Measurements from ENCODE around the gene EIF2D.

The EIF2D gene

DNA sequence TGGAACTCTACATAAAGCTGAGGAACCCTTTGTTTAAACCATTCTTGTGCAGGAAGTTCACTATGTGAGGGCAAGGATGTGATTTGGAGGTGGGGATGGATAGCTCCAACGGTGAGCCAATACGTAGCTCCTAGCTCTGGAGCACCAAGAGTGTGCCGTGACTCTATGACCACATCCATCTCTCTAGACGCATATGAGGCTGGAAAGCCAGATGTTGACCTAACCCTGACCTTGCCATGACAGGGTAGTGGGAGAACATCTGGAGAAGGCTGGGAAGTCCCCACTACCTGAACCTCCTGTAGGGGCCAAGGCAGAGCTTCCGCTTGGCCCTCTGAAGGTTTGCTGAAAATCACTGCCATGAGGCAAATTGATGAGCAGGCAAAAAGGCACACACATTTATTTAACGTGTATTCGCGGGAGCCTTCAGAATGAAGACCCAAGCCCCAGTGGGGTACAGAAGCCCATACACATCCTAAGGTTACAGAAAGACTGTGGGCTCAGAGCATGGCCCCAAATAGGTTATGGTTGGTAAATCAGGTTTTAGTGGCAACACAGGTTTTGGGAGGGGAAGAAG is 43.4 kb downstream of the EIF2D start:
- DNase-seq: no peak

DNA sequence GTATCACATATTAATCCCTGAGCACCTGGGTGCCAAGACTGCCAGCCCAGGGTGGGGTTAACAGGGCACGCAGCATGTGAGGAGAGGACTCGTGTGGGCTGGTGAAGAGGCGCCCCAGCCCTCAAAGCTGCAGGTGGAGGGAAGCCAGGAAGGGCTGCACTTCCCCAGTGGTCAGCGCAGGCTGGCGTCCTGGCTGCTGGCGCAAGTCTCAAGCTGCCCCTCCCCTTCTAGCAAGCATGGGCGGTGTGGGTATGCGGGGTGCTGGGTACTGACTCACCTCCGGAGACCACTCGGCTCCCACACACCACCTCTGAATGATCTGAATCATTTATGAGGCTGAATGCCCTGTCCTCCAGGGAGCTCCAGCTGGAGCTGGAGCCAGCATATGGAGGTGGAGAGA is 44.0 kb downstream of the EIF2D start:
- peak; percentile 33 for DNase-seq

DNA sequence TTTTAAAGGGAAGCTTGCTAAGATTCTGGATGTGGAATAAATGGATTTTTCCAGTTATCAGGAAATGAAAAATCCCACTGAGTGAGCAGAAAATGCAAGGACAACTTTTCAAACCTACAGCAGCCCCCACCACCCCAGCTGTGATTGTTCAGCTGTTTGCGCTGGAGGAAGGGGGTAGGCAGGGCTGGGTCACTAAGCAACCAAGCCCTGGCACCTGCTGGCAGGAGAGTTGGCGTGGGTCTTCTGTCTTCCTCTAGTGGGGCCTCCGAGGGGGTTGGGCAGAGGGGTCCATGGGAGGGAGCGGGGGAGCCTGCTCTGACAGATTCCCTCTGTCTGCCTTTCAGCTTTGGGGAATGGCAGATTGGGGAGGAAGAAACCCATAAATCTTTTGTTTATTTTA is 45.3 kb downstream of the EIF2D start:
- DNase-seq: peak; percentile 90

DNA sequence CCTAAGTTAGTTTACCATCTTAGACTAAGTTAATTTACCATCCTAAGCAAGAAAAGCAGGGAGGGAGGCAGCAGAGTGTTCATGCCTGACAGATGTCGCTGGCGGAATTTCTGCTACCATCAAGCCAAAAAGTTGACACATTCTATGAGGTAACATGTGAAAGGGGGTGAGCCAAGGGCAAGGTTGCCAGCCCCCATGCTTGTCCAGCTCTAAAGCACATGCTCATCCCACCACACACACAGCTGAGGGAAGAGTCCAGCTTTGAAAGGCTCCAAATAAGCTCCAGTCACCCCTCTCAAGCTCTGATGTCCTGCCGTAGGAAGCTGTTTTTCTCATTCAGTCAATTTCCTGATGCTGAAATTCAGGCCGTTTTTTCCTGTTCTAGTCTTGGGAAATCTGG is 46.3 kb downstream of the EIF2D start:
- DNase-seq: no peak

DNA sequence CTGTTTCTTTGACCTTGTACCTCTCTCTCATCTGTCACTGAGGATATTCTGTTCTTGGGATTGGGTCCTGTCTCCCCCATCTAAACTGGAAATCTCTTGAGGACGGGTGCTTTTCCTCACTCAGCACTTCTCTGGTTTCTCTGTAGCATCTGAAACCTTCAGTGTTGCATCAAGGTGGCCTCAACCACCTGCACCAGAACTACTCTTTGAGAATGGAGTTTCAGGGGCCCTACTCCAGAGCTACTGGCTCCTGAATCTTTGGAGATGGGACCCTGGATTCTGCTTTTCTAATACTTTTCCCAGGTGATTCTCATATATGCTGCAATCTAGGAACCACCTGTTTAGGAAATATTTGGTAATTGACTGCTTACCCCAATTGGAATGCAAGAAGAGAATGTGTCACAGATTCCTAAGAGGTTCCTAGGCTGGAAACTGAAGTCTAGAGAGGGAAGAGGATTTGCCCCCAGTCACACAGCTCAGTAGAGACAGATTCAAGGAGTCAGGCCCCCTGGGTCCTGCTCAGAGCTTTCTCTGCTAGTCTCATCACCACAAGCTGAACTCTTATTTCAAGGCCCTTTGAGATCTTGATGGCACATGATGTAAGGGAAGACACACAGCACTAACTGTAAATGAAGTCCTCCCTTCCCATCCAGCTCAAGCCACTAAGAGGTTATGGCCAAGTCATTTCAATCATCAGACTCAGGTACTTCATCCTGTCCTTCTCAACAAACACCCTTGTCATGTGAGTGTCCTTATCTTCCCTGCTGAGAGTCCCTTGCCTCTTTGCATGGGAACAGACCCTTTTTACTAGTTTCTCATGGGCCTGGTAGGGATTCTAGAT is 48.7 kb downstream of the EIF2D start:
- no peak for DNase-seq

DNA sequence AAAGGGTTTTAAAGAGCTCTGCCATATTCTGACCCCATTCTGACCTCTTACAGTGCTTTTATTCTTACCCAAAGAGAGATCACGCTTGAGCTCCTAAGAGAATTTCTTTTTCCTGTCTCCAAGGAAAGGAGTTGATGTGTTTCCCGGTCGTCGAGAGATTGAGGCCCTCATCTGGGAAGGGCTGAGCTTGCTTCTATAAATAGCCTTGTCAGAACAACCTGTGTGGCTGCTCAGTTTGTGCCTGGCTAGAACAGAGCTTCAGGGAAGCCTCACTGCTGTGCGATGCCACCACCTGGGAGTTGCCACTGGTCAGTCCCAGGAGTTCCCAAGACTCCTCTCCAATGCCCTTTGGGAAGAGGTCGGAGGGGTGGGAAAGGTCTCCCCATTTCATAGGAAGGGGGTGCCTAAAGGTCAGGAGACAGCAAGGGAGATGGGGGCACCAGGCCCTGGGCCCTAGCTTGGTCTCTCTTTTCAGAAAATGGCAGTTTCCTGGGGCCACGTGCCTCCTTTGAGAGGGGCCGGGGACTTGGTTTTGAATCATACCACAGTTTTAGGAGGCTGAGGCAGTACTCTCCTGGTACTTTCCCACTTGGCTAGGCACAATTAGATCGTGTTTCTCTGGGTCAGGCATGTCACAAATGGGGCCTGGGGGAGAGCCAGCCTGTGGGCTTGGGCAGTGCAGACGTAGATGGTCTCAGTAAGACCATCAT is 52.1 kb downstream of the EIF2D start:
- DNase-seq: no peak

DNA sequence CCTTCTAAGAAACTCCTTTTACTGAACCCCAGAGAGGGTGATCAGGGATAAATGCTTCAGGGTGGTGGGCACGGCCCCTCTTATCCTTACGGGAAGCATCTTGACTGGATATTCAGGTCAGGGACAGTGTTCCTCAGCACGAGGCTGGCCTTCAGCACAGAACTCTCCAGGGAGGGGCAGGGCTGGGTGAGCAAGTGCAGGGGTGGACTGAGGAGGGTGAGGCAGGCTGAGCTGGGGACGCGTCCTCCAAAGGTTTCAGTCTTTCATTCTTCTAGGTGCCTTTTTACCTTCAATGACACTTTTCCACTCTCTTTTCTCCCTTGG is 52.6 kb downstream of the EIF2D start:
- no peak for DNase-seq

DNA sequence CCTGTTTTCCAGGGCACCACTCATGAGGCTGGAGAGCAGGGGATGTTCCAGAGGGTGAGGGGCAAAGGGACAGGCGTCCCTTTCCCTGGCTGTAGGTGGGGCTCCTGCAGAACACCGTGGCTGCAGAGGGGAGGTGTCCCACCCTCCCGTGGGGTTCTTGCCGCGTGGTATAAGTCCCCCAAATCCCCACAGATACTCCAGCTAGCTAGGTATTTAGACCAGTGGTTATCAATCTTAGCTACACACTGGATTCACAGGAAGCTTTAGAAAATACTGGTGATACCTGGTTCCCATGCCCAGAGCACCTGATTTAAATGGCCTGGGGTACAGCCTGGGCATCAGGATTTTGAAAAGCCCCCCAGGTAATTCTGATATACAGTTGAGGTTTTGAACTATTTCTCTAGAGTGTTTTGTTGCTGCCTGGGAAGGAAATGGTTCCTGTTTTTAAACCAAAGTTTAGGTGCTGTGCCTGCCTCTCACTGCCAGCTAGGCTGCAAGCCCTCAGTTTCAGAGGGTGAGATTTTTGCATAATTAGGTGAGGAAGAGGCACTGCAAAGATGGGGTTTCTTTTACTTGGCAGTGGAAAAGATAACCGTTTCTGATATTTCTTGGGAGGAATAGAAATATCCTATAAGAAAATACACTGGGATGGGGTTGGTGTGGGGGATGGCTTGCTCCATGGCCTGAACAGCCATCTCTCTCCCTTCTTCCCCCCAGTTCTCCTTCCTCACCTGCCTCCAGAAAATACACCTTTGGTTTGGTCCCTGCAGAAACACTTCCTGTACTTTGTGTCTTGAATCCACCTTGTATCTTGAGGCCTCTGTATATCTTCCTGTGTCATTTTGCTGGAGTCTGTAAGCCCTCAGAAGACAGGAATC is 53.2 kb downstream of the EIF2D start:
- DNase-seq: no peak

DNA sequence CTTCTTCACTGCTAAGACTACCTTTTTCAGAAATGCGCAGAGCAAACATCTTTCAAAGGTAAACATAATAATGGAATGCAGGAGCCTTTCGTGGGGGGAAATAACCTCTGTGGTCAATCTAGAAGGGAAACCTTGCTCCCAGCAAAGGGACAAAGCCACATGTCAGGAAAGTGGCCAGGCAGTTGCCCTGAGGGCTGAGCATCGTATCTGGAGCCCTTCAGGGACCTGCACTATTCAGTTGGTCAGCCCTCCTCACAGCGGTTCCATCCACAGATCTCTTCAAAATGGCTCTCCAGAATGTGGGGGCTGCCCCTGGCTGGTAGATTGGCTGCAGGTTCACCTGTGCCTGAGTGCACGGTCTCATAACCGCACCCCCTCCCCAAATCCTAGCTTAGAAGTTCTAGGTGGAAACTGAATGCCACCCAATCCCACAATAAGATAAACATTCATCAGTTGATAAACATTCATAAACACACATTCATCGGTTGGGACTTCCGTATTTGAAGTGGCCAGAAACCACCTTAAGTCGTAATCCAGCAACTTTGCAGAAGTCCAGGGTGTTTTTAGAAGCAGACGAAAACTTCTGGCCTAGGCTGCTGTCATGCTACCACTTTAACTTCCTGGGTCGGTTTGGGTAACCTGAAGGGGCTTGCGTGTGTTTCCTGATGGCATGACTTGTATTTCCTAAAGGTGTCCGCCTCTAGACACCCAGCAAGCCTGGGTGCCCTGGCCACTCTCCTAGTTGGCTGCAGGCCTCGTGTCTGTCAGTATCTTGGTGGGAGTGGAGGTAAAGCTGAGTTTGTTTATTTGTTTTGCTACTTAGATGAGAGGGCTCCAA is 54.4 kb downstream of the EIF2D start:
- DNase-seq: no peak

DNA sequence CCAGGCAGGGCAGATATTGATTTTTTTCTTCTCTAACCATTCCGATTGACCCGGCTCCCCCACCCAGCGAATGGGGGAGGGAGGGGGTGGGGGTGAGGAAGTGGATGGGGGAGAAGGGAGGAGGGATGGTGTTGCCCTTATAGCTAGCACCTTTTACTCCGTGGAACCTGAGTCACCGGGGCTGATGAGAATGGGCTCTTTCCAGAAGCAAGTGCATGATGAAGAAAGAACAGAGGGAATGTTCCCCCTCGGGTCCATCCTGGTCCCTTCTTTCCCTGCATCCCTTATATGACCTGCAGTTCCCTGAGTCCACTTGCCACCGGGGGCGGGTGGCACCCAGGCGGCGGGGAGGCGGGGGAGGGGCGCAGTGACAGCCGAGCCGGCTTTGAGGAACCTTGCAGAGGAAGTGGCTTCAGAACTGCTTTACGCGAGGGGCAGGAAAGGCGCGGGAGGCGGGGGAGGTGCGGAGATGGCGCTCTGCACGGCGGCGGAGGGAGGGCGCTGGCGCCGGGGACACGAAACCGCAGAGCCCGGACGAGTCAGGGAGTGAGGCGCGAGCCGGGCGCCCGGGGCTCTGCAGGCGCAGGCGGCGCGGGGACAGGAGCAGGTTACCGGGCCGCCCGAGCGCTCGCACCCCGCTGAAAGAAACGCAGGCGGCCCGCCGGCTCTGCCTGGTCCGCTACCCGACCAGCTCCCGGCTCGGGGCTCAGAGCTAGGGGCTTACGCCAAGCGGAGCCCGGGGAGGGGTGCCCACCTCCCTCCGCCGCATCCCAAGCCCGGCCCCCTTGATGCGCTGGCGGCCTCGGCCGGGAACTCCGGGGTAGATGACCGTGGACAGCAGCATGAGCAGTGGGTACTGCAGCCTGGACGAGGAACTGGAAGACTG is 55.3 kb downstream of the EIF2D start:
- peak; percentile 67 for DNase-seq

DNA sequence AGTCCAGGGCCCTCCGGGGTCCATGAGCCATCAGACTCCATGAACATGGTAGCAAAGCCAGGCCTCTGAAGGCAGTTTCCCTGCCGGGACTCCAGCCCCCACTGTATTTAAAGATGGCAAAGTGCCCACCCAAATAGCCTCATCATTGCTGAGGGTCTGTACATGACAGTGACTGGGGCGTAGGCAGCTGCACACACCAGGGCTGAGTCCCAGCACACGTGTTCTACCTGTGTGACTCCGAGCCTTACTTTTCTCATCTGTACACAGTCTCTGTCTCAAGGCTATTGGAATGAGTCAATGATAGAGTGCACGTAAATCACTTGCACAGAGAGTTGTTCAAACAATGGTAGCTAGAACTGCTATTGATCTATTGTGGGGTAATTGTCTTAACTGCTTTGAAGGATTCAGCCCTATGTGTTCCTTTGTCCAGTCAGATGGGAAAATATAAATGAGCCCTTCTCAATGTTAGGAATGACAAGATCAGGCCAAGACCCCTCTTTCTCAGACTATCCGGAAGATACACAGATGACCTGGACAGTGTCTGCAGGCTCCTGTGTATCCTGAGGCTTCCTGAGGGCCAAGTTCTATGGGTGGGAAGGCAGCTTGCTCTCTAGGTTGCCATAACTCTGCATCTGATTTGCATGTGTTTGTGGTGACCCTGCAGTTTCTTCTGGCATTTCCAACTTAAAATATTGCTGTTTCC is 56.1 kb downstream of the EIF2D start:
- no peak for DNase-seq

DNA sequence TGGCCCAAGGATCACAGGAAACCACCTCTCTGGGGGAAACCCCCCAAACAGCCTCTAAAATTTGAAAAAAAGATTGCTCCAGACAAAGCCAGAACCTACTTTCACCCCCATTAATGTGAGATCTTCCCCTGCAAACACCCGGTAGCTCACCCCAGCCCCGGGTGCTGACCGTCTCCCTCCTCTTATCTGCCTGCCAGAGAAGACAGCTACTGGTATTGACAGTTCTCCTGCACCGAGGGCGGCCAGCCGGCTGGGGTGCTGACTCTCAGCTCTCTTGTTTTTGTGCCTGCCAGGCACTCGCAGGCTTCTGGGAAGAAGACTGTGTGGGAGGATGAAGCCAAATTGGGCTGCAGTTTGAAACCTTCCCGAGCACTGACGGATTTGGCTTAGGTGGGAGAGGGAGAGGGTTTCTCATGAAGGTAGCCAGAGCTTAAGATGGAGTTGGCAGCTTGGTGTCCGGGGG is 56.8 kb downstream of the EIF2D start:
- DNase-seq: no peak

DNA sequence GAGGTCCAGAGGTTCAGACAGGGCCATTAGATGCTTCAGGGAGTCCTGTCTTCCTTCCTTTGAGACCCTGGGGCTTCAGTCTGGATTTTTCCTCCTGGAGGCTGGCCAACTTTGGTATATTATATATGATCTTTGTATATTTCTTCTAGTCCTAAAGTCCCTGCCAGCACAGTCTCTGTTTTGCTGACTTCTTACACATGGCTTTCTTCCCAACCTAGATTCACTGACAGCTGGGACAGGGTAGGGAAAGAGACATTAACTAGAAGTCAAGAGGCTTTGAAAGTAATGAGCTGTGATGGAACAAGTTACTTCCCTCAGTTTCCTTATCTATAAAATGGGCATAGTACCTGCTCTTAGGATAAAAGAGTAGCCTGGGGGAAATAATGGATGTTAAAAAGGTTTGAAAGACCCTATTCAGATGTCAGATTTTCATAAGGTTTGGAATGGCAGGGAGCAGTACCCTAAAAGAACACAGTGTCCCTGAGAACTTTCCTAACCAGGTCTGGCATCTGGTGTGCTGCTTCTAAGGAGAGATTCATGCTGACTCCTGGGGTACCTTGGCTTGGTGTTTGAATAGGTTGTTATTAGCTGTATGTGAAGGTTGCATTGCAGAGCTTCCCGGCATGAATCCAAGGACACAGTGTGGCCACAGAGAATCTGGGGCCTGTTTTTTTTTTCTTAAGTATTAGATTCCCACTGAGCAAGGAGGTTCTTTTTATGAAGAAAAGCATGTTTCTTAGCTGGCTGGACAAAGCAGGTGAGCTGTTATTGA is 57.4 kb downstream of the EIF2D start:
- no peak for DNase-seq

DNA sequence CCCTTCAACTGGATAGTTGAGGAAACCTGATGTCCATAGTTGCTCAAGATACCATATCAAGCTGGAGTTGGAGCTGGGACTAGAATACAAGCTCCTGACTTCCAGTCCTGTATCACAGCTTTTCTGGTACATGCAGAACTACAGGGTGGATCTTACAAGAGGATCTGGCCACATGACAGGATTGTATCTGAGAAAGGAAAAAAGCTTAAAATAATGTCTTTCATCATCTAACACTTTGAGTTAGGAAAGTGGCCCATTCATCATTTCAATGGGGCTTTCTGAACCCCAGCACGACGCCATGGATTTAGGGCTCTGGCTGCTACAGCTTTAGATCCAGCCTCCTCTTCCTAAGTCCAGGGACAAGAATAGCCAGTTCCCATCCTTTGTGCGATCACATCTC is 58.1 kb downstream of the EIF2D start:
- no peak for DNase-seq

DNA sequence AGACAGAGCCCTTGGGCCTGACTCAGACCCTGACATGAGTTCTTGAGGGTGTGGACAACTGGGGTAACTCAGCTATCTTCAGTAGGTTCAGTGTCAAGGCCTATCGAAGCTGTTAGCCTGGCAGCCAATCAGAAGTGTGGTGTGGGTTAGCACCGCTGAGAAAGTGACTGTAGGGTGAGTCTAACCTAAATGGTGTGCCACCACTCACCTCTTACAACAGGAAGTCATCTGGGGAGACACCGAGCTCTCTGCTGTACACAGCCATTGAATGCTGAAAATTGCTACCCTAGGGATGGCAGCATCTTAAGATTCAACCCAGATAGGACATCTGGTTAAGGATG is 60.3 kb downstream of the EIF2D start:
- DNase-seq: no peak

DNA sequence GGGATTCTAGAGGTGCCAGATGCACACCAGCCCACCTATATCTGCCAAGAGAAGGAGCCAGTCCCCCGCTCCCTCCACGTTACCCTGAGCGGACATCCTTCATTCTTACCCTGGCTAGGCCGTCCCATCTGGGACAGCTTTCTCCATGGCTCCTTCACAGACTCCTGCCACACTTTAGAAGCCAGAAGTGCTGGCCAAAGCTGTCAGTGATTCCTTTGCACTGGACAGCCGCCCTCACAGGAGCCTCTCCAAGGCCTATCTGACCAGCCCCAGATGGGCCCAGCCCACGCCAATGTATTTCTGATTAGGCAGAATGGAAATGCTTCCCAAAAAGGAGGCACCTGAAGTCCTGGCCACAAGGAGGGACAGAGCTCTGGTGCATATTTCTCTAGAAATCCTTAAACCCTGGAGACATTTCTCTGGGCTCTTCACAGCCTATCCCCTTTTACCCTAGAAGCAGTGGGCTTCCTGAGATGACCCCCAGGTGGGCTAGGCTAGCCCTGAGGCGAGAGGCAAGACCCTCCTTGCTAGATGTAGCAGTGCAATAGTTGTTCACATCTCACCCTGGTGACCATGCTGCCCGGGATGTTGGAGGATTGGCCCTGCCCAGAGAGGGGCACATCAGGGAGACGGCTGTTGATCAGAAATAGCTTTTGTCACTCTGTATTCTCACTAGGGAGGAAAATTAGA is 60.8 kb downstream of the EIF2D start:
- no peak for DNase-seq

DNA sequence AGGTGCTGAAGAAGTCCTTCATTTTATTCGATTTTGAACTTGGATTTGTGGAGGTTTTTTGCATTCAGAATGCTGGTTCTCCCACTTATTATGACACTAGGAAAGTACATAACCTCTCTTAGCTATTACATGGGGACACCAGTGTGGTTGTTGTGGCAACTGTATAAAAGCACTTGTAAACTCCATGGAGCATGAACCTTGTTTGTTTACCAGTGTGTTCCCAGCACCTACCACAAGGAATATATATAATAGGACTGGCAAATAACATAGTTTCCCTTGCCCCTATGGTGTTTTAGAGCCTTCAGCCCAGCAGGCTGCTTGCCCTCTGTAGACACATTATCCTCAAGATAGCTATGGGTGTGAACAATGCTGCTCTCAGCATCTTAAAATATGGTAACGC is 61.8 kb downstream of the EIF2D start:
- peak; percentile 87 for DNase-seq

DNA sequence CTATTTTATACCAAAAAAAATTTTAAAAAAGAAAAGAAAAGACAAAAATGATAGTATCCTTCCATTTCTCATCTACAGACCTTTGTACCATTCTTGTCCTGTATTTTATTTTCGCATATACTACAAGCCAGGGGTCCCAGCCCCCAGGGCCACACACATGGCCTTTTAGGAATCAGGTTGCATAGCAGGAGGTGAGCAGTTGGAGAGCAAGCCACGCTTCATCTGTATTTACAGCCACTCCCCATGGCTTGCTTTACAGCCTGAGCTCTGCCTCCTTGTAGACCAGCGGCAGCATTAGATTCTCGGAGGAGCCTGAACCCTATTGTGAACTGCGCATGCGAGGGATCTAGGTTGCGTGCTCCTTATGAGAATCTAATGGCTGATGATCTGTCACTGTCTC is 65.2 kb downstream of the EIF2D start:
- no peak for DNase-seq

DNA sequence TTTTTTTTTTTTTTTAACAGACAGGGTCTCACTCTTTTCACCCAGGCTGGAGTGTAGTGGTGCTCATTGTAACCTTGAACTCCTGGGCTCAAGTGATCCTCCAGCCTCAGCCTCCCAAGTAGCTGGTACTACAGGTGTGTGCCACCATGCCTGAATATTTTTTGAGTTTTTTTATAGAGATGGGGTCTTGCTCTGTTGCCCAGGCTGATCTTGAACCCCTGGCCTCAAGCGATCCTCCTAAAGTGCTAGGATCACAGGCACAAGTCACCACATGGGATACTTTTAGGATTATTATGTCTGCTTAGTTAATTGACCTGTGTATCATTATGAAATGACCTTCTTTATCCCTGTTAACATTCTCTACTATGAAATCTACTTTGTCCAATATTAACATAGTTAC is 66.9 kb downstream of the EIF2D start:
- no peak for DNase-seq
